H9 (cell line): ENCODE data around the gene CD59. TPM values are rescaled to one million over a fixed set of nuclear protein-coding genes. Genes with fewer than 3 reads are reported as not detected.

ENCODE experiments used
- DNase-seq: peaks from one replicate; pipeline ENCODE4 v3.0.0-alpha.2; 2017
- H2AFZ ChIP-seq: one replicate; pipeline ENCODE4 v1.6.1; 2013; ENCODE audit warnings: mild to moderate bottlenecking, low read length, control low read depth, moderate library complexity
- H2AK5ac ChIP-seq: 2 replicates; pipeline ENCODE4 v1.6.1; 2013; ENCODE audit warnings: low read length, control low read depth, mixed read lengths; ENCODE audit not compliant: insufficient read length
- H2BK120ac ChIP-seq: one replicate; pipeline ENCODE4 v1.6.1; 2013; ENCODE audit warnings: low read depth, mild to moderate bottlenecking, low read length, control low read depth, inconsistent platforms; ENCODE audit not compliant: poor library complexity, severe bottlenecking
- H2BK12ac ChIP-seq: 2 replicates; pipeline ENCODE4 v1.6.1; 2013; ENCODE audit warnings: low read length, control low read depth, mixed read lengths, low read depth; ENCODE audit not compliant: insufficient read length
- H2BK15ac ChIP-seq: 2 replicates; pipeline ENCODE4 v1.6.1; 2013; ENCODE audit warnings: low read depth, low read length, control low read depth
- H2BK20ac ChIP-seq: one replicate; pipeline ENCODE4 v1.6.1; 2013; ENCODE audit warnings: low read depth, mild to moderate bottlenecking, low read length, control low read depth, inconsistent platforms; ENCODE audit not compliant: poor library complexity, severe bottlenecking
- H2BK5ac ChIP-seq: 2 replicates; pipeline ENCODE4 v1.6.1; 2013; ENCODE audit warnings: low read length, control low read depth, mixed read lengths; ENCODE audit not compliant: insufficient read length
- H3K14ac ChIP-seq: 2 replicates; pipeline ENCODE4 v1.6.1; 2013; ENCODE audit warnings: low read length, control low read depth; ENCODE audit not compliant: insufficient read depth
- H3K18ac ChIP-seq: 2 replicates; pipeline ENCODE4 v1.6.1; 2013; ENCODE audit warnings: low read depth, mild to moderate bottlenecking, mixed read lengths, low read length, control low read depth; ENCODE audit not compliant: insufficient read length
- H3K23ac ChIP-seq: 2 replicates; pipeline ENCODE4 v1.6.1; 2013; ENCODE audit warnings: low read length, control low read depth, mixed read lengths, low read depth; ENCODE audit not compliant: insufficient read length
- H3K23me2 ChIP-seq: 2 replicates; pipeline ENCODE4 v1.6.1; 2013; ENCODE audit warnings: low read depth, mild to moderate bottlenecking, mixed read lengths, low read length, control low read depth; ENCODE audit not compliant: insufficient read length, poor library complexity, severe bottlenecking
- H3K27ac ChIP-seq: 2 replicates; pipeline ENCODE4 v1.5.1; 2013; ENCODE audit warnings: low read length, control low read depth, mixed read lengths, low read depth; ENCODE audit not compliant: insufficient read length
- H3K27me3 ChIP-seq: 2 replicates; pipeline ENCODE4 v1.6.1; 2013; ENCODE audit warnings: low read length, control low read depth, inconsistent platforms; ENCODE audit not compliant: insufficient read depth
- H3K4ac ChIP-seq: 2 replicates; pipeline ENCODE4 v1.6.1; 2013; ENCODE audit warnings: low read depth, mild to moderate bottlenecking, control low read depth, inconsistent platforms, low read length, moderate library complexity
- H3K4me1 ChIP-seq: 2 replicates; pipeline ENCODE4 v1.6.1; 2013; ENCODE audit warnings: low read length, control low read depth, inconsistent platforms; ENCODE audit not compliant: insufficient read depth
- H3K4me2 ChIP-seq: 2 replicates; pipeline ENCODE4 v1.6.1; 2013; ENCODE audit warnings: low read length, control low read depth, mixed read lengths; ENCODE audit not compliant: insufficient read length, insufficient read depth
- H3K56ac ChIP-seq: 2 replicates; pipeline ENCODE4 v1.6.1; 2013; ENCODE audit warnings: low read depth, mild to moderate bottlenecking, mixed read lengths, low read length, control low read depth; ENCODE audit not compliant: insufficient read length
- H3K79me1 ChIP-seq: 2 replicates; pipeline ENCODE4 v1.6.1; 2013; ENCODE audit warnings: low read depth, mild to moderate bottlenecking, moderate library complexity, low read length, control low read depth, inconsistent platforms; ENCODE audit not compliant: insufficient read depth, poor library complexity, severe bottlenecking
- H3K79me2 ChIP-seq: 2 replicates; pipeline ENCODE4 v1.6.1; 2013; ENCODE audit warnings: low read length, control low read depth, inconsistent platforms; ENCODE audit not compliant: insufficient read depth
- H3K9ac ChIP-seq: 2 replicates; pipeline ENCODE4 v1.6.1; 2013; ENCODE audit warnings: low read length, control low read depth, mixed read lengths; ENCODE audit not compliant: insufficient read length; ENCODE audit errors: extremely low read depth
- H3K9me3 ChIP-seq: one replicate; pipeline ENCODE4 v1.6.1; 2013; ENCODE audit warnings: low read depth, low read length, inconsistent platforms; ENCODE audit not compliant: control insufficient read depth
- H3T11ph ChIP-seq: one replicate; pipeline ENCODE4 v1.6.1; 2013; ENCODE audit warnings: mild to moderate bottlenecking, low read length, control low read depth, inconsistent platforms
- H4K20me1 ChIP-seq: one replicate; pipeline ENCODE4 v1.6.1; 2013; ENCODE audit not compliant: control insufficient read depth, insufficient read length, insufficient read depth
- H4K5ac ChIP-seq: 2 replicates; pipeline ENCODE4 v1.6.1; 2013; ENCODE audit warnings: low read depth, mild to moderate bottlenecking, mixed read lengths, low read length, control low read depth; ENCODE audit not compliant: insufficient read length
- H4K8ac ChIP-seq: replicated peaks from 2 replicates; pipeline ENCODE4 v1.6.1; 2013; ENCODE audit warnings: low read length, control low read depth, mixed read lengths, low read depth; ENCODE audit not compliant: insufficient read length
- H4K91ac ChIP-seq: 2 replicates; pipeline ENCODE4 v1.6.1; 2013; ENCODE audit warnings: low read depth, mild to moderate bottlenecking, moderate library complexity, mixed read lengths, low read length, control low read depth; ENCODE audit not compliant: insufficient read length
- H3K27ac Mint-ChIP-seq, 3 experiments: 2 replicates in 2 of 3; 3 replicates in 1 of 3; pipeline ENCODE4 v1.8.0; 2020 to 2021; ENCODE audit warnings: mixed read lengths in 3 of 3, mild to moderate bottlenecking in 1 of 3, moderate library complexity in 1 of 3
- H3K27me3 Mint-ChIP-seq: 2 replicates; pipeline ENCODE4 v1.8.0; 2021; ENCODE audit warnings: low read depth, mild to moderate bottlenecking, moderate library complexity, mixed read lengths
- H3K36me3 Mint-ChIP-seq, 3 experiments: 2 replicates in 2 of 3; 3 replicates in 1 of 3; pipeline ENCODE4 v1.8.0; 2020 to 2021; ENCODE audit warnings: low read depth in 3 of 3, mixed read lengths in 3 of 3; ENCODE audit not compliant: insufficient read depth in 1 of 3
- H3K4me1 Mint-ChIP-seq, 2 experiments: 2 replicates each; pipeline ENCODE4 v1.8.0; 2020; ENCODE audit warnings: mixed read lengths in 2 of 2
- H3K4me3 Mint-ChIP-seq, 2 experiments: 2 replicates in 1 of 2; 3 replicates in 1 of 2; pipeline ENCODE4 v1.8.0; 2020 to 2021; ENCODE audit warnings: mild to moderate bottlenecking in 2 of 2, mixed read lengths in 2 of 2, moderate library complexity in 1 of 2
- H3K9me3 Mint-ChIP-seq, 2 experiments: 2 replicates in 1 of 2; 3 replicates in 1 of 2; pipeline ENCODE4 v1.8.0; 2020; ENCODE audit warnings: mild to moderate bottlenecking in 2 of 2, mixed read lengths in 2 of 2, moderate library complexity in 1 of 2
- WGBS: extraction: QIAGEN DNeasy Blood & Tissue Kit; methylation state at CpG from one replicate; pipeline ENCODE4 v1.1.7; 2013; ENCODE audit warnings: missing lambda C conversion rate, low lambda C conversion rate, mixed read lengths; ENCODE audit not compliant: insufficient read length; ENCODE audit errors: extremely low coverage; 5-methylcytosine and 5-hydroxymethylcytosine counted together
- total RNA-seq: library from RNA; stranded (reverse); gene quantifications from 2 replicates; pipeline ENCODE4 v1.2.1, GENCODE V29; 2021
- TF ChIP-seq, protein P1 (sequence below): fragments of 200-600 bp; sonication (generic); conservative IDR thresholded peaks from 3 replicates; pipeline ENCODE4 v1.8.0; 2021; ENCODE audit warnings: antibody characterized with exemption, mild to moderate bottlenecking

CD59 gene
- total RNA-seq, 1 experiment from 2014 or later = 91.5 TPM

DNA sequence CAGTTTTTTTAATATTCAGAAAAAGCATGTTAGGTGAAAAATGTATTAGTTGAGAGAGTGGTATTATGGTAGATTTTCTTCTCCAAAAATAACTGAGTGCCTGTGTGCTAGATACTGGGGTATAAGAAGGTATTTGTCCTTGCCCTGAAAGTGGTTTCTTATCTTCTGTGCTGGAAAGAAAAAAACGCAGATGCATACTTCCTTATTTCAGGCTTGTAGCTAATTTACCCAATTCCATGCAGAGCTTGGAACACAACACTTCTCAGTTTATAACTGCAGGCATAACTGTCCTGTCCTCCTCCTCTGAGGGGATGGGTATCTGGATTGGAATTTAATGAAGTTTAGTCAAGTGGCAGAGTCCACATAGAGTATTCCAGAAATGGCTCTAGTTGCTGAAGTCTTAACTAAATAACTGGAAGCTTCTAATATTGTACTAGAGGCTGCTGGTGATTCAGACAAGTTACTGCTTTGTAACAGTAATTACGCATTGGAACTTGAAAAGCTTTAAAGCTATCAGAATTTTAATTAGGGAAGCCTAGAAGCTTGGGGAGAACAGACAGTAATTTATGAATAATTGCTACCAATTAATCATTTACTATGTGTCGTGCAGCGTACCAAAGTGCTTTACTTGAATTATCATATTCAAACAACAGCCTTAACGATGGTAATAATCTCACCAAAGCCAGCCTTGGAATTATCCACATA lies 22.9 kb downstream of the CD59 start:
- Histone ChIP-seq H3K9ac (no peak overlapping the region), H3K79me2 (0 out of 2 replicates have a peak, but pooled peaks cover 2% of the 10 kb centered on the region), H2BK12ac (no peak overlapping the region), H3K18ac (no peak overlapping the region), H3K27me3 (no peaks in the 10 kb centered on the region), H3K23ac (no peak overlapping the region), H2BK20ac (no peak overlapping the region), H3T11ph (no peak overlapping the region), H2BK5ac (no peak overlapping the region), H4K91ac (no peak overlapping the region), H4K8ac (no peak overlapping the region), H3K4me2 (no peak overlapping the region), H3K14ac (no peak overlapping the region), H3K9me3 (no peaks in the 10 kb centered on the region), H4K20me1 (no peaks in the 10 kb centered on the region), H4K5ac (no peak overlapping the region), H2AK5ac (no peak overlapping the region), H3K27ac (no peak overlapping the region), H2BK120ac (no peak overlapping the region), H3K4ac (no peak overlapping the region), H3K56ac (no peak overlapping the region), H3K23me2 (no peaks in the 10 kb centered on the region), H2AFZ (no peak overlapping the region), H2BK15ac (no peak overlapping the region), H3K79me1 (no peaks in the 10 kb centered on the region), H3K4me1 (no peaks in the 10 kb centered on the region)
- Mint-ChIP-seq H3K27me3 (no peaks in the 10 kb centered on the region), H3K36me3 (peaks cover 8 to 47% (median 37%) of the 10 kb centered on the region in 3 experiments; a peak in 6 of 7 replicates), H3K4me3 (no peak overlapping the region), H3K4me1 (no peaks in the 10 kb centered on the region), H3K27ac (no peak overlapping the region), H3K9me3 (no peaks in the 10 kb centered on the region)
- no peak for DNase-seq
- no CpG with 5 or more reads among the region's 5 CpGs for WGBS
- TF ChIP-seq, protein P1, sequence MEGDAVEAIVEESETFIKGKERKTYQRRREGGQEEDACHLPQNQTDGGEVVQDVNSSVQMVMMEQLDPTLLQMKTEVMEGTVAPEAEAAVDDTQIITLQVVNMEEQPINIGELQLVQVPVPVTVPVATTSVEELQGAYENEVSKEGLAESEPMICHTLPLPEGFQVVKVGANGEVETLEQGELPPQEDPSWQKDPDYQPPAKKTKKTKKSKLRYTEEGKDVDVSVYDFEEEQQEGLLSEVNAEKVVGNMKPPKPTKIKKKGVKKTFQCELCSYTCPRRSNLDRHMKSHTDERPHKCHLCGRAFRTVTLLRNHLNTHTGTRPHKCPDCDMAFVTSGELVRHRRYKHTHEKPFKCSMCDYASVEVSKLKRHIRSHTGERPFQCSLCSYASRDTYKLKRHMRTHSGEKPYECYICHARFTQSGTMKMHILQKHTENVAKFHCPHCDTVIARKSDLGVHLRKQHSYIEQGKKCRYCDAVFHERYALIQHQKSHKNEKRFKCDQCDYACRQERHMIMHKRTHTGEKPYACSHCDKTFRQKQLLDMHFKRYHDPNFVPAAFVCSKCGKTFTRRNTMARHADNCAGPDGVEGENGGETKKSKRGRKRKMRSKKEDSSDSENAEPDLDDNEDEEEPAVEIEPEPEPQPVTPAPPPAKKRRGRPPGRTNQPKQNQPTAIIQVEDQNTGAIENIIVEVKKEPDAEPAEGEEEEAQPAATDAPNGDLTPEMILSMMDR = no peak
